GM12878 (cell line): ENCODE measurements around the gene SPATS2L. TPM values are rescaled to one million over a fixed set of nuclear protein-coding genes. Genes with fewer than 3 reads are reported as not detected.

Experiments
- CBX3 ChIP-seq: fragments of 200-600 bp; sonication (generic); IDR thresholded peaks from 2 replicates; pipeline ENCODE4 v1.6.1; 2016; ENCODE audit warnings: low read depth, borderline replicate concordance
- CTCF ChIP-seq, 3 experiments: IDR thresholded peaks in 2 of 3; conservative IDR thresholded peaks in 1 of 3; 2 replicates each; pipeline ENCODE4 v1.5.1; 2011; ENCODE audit warnings: low read depth in 3 of 3, low read length in 3 of 3, mild to moderate bottlenecking in 3 of 3, control low read depth in 2 of 3, moderate library complexity in 2 of 3, inconsistent platforms in 1 of 3, mixed read lengths in 1 of 3; ENCODE audit not compliant: control insufficient read depth in 2 of 3, insufficient read depth in 1 of 3; ENCODE audit errors: extremely low read depth in 1 of 3
- HCFC1 ChIP-seq: fragments of 150-350 bp; IDR thresholded peaks from 2 replicates; pipeline ENCODE4 v1.6.1; 2014; ENCODE audit warnings: low read length
- RELA ChIP-seq: fragments of 450-650 bp; IDR thresholded peaks from 2 replicates; pipeline ENCODE4 v1.8.0; 2014; ENCODE audit warnings: borderline replicate concordance; ENCODE audit not compliant: partially characterized antibody
- REST ChIP-seq: IDR thresholded peaks from 2 replicates; pipeline ENCODE4 v1.6.1; 2012; ENCODE audit warnings: mild to moderate bottlenecking, low read depth, low read length
- SKIL ChIP-seq: fragments of 450-650 bp; IDR thresholded peaks from 2 replicates; pipeline ENCODE4 v1.6.1; 2017; ENCODE audit warnings: mild to moderate bottlenecking, low read depth, inconsistent platforms; ENCODE audit not compliant: poor library complexity, severe bottlenecking
- SUZ12 ChIP-seq: fragments of 200-600 bp; sonication (generic); IDR thresholded peaks from one replicate; pipeline ENCODE4 v1.6.1; 2018; ENCODE audit warnings: antibody characterized with exemption, mild to moderate bottlenecking; ENCODE audit not compliant: unreplicated experiment
- ZNF622 ChIP-seq: fragments of 450-650 bp; IDR thresholded peaks from 2 replicates; pipeline ENCODE4 v1.6.1; 2017; ENCODE audit warnings: mild to moderate bottlenecking, inconsistent platforms
- polyA plus RNA-seq, 11 experiments: library from polyadenylated mRNA; depleted of rRNA in 4 of 11; unstranded in 6 of 11; stranded (reverse) in 5 of 11; fragments of >200 nt; fragmentation: Nextera tagmentation in 4 of 11; fragmentation: Illumina TruSeq in 1 of 11; extraction: Ambion mirVana in 4 of 11; extraction: Trizol in 1 of 11; gene quantifications; 1 replicate in 1 of 11; 2 replicates in 10 of 11; pipeline versions ENCODE4 v1.2.1 to v1.2.3, GENCODE V29; 2011 to 2016; ENCODE audit warnings: inconsistent platforms in 2 of 11, missing spikeins in 2 of 11, low read depth in 1 of 11
- total RNA-seq, 4 experiments: library from RNA; depleted of rRNA in 3 of 4; stranded (reverse); fragments of >200 nt in 3 of 4; fragmentation: Illumina TruSeq in 1 of 4; extraction: Trizol in 1 of 4; gene quantifications; 2 replicates each; pipeline versions ENCODE4 v1.2.1 to v1.2.3, GENCODE V29; 2013 to 2021

The SPATS2L gene
- total and polyA plus RNA-seq, 10 of the 15 experiments (the other 5 are each of a cell fraction or from before 2014, with no cell fraction given) = 5.2 to 30.0 (median 20.1) TPM

DNA sequence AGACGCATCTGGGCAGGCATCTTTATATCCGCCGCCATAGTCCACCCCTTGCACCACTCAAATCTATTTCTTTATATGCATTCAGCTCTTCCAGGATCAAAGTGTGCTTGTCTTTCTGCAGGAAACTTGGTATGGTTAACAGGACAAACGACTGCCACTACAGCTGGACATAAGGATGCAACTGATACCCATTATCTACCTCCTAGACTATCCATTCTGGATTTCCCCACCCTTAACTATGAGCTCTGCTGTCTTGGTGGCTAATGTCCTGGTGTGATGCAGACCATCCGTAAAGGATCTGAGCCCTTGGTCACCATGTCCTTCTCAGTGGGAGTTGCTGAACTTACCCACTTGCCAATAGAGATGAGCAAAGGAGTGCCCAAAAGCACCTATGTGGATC, 40.1 kb upstream of the SPATS2L start (continued):
- TF ChIP-seq REST = no peak
- no peak for TF ChIP-seq ZNF622
- TF ChIP-seq SKIL = no peak
- TF ChIP-seq CTCF (IDR thresholded peaks at IDR 0.05 in 2 of 3, conservative IDR thresholded peaks at IDR 0.05 in 1 of 3; ENCODE audit: control insufficient read depth in 2 of 3, extremely low read depth in 1 of 3, insufficient read depth in 1 of 3, low read depth in 3 of 3, low read length in 3 of 3) = no peak
- no peak for TF ChIP-seq RELA
- TF ChIP-seq SUZ12 = no peak
- no peak for TF ChIP-seq HCFC1
- no peak for TF ChIP-seq CBX3
- TF ChIP-seq, all 136 proteins: peak for 0
